NCI-H774 (cell line): ENCODE measurements around the gene SRGAP1.
"Not testable (repeated sequence)": the region's sequence is repeated elsewhere in the genome, so short reads cannot be mapped to it uniquely, and the experiment has no call there.

ENCODE experiments used
- DNase-seq: peaks from one replicate; lab custom pipeline; 2025; lab: John Stamatoyannopoulos, UW

The SRGAP1 gene

GRCh38 chr12:64053117-64053516, 208.6 kb downstream of the SRGAP1 start:
- DNase-seq: peak; percentile 66

GRCh38 chr12:64054079-64054520, 209.6 kb downstream of the SRGAP1 start:
- no peak for DNase-seq

GRCh38 chr12:64056741-64057140, 212.2 kb downstream of the SRGAP1 start:
- no peak for DNase-seq

GRCh38 chr12:64057706-64058105, 213.2 kb downstream of the SRGAP1 start:
- DNase-seq: no peak

- no peak for DNase-seq
Observed at GRCh38 chr12:64058541-64059265, 214.2 kb downstream of the SRGAP1 start.

GRCh38 chr12:64059685-64060084, 215.2 kb downstream of the SRGAP1 start:
- no peak for DNase-seq

- no peak for DNase-seq
Observed at GRCh38 chr12:64061868-64062375, 217.4 kb downstream of the SRGAP1 start.

- no peak for DNase-seq
Observed at GRCh38 chr12:64063121-64063520, 218.6 kb downstream of the SRGAP1 start.

GRCh38 chr12:64064240-64064639, 219.7 kb downstream of the SRGAP1 start:
- DNase-seq: no peak

- no peak for DNase-seq
Observed at GRCh38 chr12:64064706-64065105, 220.2 kb downstream of the SRGAP1 start.

GRCh38 chr12:64065881-64066451, 221.5 kb downstream of the SRGAP1 start:
- DNase-seq: no peak

GRCh38 chr12:64066776-64067175, 222.3 kb downstream of the SRGAP1 start:
- no peak for DNase-seq

- DNase-seq: no peak
Observed at GRCh38 chr12:64070454-64070853, 226.0 kb downstream of the SRGAP1 start.

- DNase-seq: no peak
Observed at GRCh38 chr12:64072916-64073575, 228.5 kb downstream of the SRGAP1 start.

- not testable (repeated sequence) for DNase-seq
Observed at GRCh38 chr12:64076565-64076964, 232.1 kb downstream of the SRGAP1 start.

GRCh38 chr12:64077922-64078321, 233.4 kb downstream of the SRGAP1 start:
- no peak for DNase-seq

- peak; percentile 90 for DNase-seq
Observed at GRCh38 chr12:64080319-64081007, 236.0 kb downstream of the SRGAP1 start.

- no peak for DNase-seq
Observed at GRCh38 chr12:64081008-64081404, 236.5 kb downstream of the SRGAP1 start.

- no peak for DNase-seq
Observed at GRCh38 chr12:64082116-64082515, 237.6 kb downstream of the SRGAP1 start.

- DNase-seq: peak; percentile 70
Observed at GRCh38 chr12:64082866-64083268, 238.4 kb downstream of the SRGAP1 start.

GRCh38 chr12:64083285-64084210, 239.0 kb downstream of the SRGAP1 start:
- DNase-seq: peak; percentile 50
